NCI-H524 treated with DMSO at 0.1 percent for 48 hours (cell line): ENCODE data around the gene PLEKHA7.

Source experiments
- DNase-seq: peaks from one replicate; lab custom pipeline; 2025; lab: John Stamatoyannopoulos, UW

Gene PLEKHA7

DNA sequence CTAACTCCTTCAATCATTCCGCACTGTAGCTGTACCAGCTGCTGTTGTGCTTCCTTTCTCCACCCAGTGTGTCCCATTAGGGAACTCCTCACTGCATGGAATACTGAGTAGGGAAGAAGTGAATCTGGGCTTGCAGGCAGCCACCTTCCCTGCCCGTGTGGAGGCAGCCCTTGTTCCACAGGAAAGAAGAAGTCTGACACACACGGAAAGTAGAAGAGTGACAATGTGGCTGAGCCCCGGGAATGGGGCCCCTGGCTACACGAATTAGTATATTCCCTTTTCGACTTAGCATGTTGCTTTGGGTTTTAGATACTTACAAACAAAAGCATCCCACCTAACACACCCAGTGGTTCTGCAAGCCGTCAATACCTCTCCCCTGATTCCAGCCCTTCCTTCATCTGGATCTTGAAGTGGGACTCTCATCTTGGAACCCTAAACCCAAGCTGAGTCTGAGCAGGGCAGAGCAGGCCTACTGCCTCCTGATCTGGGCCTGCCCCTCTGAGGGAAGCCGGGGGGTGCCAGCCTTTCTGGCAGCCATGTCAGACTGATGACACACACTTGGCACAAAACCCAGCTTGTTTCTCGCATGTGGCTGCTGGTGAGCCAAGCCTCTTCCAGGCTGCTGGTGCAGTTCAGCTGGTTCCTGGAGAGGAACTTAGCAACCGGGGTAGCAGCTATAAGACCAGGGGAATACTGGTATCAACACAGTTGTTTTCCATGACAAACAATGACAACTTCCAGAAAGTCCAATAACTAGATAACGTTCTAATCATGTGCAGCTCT, 204.1 kb downstream of the PLEKHA7 start:
- no peak for DNase-seq

DNA sequence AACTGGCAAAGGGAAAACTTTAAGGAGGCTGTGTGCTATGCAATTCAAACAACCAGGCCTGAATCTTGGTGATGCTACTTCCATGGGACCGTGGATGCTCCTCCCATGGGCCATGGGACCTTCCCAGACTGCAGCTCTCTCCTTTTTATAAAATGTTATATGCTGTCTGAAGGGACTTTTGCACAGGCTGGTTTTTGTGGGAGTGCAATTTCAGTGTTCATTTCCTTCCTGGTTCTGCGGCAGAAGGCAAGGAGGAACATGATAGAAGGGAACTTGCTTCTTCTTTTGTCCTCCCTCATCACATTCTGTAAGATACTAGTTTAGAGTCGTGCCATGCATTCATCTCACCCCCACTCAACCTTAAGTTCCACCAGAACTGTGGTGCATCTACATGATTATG, 206.9 kb downstream of the PLEKHA7 start:
- DNase-seq = no peak

DNA sequence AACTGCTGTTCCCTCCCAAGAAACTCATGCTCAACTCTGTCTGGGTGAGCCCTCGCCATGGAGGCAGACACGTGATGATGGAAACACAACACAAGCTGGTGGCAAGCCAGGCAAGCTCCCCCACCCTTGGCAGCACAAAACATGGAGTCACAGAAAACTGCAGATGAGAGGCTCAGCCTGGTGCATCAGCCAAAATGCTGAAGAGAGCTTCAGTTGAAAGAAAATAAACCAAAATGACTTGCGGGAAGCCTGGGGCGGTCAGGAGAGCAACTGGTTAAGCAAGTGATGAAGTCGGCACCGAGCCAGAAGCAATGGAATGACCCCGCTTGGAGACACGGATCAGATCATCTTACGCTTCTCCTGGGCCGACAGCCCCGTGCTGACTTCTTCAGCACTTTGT, 207.4 kb downstream of the PLEKHA7 start:
- no peak for DNase-seq

DNA sequence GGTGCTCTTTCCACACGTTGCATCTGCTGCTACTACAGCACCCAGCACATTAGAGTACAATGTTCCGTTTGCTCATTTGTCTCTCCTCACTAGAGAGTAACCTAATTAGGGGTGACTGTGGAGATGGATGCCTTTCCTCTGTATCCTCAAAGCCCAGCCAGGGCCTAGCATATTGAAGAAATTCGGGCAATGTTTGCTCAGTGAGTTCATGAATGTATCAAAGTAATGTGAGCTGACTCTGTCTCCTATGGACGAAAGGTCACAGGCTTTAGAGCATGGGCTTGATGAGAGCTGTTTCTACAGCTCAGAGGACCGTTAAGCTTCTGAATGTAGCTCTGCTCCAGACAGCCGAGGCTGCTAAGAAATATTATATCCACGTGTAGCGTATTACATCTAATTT, 208.3 kb downstream of the PLEKHA7 start:
- no peak for DNase-seq

DNA sequence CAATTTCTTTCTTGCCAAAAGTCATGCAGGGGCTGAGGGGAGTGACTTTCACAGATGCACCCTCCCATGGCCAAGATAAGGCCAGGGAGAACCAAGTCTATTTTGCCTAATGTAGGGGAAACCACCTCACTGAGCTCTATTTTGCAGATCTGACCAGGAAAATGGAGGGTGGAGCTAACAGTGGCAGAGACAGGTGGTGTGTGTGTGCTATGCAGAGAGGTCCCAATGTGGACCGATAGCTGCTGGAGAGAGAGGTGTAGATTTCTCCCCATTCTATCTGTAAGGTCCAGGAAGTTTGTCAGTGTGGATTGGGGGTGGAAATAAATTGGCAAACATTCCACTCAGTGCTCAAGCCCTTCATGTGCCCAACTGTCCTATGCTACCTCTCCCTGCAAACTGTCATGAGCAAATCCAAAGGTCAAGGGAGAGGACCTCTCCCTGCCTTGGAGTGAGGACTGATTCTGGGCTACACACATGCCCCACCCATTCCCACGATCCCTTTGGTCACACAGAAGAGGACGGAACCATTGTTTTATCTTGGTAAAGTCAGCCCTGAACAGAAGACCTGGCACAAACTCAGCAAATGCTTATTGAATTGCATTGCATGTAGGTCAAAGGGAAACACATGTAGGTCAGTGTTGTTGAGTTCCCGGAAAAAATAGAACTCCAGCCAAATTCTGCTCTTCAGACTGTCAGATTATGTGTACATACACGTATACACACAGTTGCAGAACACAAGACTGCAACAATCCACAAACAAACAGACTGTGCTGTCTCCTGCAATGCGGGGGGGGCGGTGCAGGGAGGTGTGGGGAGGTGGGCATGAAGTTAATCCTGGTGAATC, 209.9 kb downstream of the PLEKHA7 start:
- no peak for DNase-seq

DNA sequence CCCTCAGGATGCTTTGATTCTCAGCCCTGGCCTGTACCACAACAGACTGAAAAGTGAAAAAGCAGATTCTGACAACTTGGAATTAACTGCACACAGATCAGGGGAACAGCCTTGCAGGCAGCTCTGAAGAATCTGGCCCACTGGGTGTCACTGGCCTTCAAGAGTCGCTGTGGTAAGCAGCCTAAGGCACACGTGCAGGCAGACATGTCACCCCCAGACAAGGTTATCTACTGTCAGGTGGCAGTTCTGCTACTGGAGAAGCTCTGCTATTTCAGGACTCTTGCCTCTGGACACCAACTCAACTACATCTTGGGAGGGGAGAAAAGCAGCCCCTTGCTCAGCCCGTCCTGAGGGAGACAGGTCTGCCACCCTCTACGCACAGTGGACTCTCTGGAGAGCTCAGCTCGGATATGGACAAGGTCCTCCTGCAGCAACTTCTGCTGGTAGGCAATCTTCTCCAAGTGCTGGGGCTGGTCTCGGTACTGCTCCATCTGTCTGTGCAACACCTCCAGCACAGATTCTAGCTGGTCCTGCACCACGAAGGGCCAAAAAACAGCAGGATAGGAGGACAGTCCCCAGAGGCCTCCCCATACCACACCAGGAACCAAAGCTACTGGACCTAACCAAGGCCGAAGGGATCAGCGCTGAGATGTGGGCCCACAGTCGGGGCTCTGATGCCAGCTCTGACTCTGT, 212.8 kb downstream of the PLEKHA7 start:
- no peak for DNase-seq

DNA sequence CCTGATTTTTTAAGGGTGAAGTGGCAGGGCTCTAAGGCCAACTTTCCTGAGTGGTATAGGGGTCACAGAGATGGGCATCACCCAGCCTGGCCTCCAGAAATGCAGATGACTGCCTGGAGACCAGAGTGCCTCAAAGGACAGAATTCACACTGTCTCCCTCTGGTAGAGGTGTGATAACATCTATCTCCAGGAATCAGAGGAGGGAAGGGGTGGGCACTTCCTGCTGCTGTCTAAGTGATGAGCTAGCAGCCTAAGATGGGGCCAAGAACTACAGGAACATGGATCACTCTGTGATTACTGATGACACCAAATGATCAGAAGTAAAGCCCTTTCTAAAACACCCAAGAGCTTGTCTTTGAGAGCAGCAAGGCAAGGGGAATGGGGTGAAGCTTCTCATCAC, 213.8 kb downstream of the PLEKHA7 start:
- DNase-seq = no peak

DNA sequence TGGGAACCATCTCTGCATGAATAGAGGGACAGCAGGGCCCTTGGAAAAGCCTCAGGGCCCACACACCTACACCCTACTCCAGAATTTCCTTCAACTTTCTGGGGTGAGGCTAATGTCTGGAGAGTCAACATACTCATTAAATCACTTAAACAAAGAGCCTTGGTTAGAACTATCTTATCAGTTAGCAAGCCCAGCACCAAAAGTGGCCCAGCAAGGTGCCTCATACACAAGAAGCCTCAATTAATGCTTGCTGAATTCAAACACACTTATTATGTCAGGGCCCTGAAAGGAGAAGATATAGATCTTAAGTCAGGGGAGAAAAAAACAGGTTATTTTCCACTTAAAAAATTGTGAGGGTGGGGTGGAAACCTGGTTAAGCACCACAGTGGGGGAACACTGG, 214.3 kb downstream of the PLEKHA7 start:
- no peak for DNase-seq

DNA sequence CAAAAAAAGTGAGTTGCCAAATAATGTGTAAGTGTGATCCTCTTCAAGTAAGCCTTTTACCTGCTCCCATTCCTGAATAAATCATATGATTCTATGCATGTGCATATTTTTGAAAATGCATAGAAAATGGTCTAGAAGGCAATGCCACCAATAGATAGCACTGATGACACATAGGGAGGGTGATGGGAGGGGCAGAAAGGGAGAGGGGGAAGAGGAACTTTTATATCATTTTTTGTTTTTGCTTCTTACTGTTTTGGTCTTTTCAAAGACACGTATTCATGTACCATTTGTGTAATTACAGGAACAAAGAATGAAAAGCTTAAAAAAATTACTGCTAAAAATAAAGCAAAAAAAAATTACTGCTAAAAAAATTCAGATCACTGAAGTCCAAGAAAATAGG, 215.0 kb downstream of the PLEKHA7 start:
- no peak for DNase-seq

DNA sequence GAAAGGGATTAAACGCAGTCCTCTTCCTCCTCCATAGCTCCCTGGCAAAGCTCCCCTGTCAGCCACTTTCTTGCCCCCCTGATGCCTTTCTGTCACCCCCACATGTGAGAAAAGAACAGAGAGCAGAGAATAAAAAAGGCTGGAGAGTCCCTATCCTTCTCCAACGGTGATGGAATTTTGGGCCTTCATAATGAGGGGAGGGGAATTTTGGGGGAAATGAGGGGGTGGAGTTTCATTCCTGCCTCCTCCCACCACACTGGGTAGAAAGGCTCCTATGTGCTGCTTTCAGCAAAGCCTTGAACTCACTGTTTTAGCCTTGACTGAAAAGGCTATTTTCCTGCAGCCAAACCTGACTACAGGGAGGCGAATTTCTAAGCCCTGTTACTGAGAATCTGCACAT, 216.4 kb downstream of the PLEKHA7 start:
- DNase-seq = no peak

DNA sequence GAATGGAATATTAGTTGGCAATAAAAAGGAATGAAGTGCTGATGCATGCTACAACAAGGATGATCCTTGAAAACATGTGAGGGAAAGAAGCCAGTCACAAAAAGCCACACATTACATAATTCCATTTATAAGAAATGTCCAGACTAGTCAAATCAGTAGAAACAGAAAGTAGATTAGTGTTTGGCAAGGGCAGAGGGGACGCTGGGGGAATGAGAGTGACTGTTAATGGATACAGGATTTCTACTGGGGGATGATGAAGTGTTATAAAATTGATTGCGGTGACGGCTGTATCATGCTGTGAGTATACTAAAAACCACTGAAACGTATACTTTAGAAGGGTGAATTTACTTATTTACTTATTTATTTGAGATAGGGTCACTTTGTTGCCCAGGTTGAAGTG, 217.9 kb downstream of the PLEKHA7 start:
- no peak for DNase-seq

DNA sequence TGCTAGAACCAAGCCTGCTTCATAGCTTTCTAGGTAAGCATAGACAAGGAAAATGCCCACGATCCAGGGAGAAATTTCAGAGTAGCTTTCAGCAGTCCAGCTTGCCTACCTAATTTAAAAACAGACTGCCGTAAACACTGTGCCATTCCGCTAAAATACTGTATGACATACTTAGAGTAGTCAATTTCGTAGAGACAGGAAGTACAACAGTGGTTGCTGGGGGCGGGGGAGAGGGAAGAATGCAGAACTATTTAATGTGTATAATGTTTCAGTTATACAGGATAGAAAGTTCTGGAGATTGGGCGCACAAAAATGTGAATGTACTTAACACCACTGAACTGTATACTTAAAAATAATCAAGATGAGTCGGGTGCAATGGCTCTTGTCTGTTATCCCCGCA, 219.1 kb downstream of the PLEKHA7 start:
- no peak for DNase-seq

DNA sequence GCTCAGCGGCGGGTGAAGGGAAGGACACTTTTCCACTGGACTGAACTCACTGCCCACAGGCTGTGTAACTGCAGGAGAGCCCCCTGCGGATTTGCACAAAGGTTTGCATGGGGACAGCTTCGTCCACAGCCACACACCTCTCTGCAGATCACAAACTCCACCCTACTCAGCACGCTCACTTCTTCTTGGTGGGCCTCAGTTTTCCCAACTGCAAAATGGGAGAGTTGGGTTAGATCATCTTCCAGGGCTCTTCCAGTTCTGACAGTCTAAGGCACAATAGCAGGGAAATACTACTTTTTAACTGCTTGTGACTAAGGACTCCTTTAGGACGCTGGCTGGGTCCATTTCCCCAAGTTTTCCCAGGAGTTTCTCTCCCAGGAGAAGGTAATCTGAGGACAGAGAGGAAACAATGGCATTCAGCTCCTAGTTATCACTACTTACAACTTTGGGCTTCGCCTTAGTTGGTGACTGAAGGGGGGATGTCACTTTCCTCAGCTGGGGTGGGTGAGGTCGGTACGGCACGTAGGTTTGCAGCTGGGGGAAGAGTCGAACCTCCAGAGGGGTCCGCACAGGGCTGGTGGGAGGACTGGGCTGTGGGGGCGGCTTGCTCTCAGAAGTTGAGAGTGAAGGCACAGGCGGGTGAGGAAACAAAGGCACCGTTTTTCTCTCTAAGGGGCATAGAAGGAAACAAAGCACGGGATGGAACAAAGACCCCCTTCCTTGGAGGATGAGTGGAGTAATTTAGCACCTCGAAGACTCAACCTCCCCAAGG, 220.0 kb downstream of the PLEKHA7 start:
- DNase-seq = no peak

DNA sequence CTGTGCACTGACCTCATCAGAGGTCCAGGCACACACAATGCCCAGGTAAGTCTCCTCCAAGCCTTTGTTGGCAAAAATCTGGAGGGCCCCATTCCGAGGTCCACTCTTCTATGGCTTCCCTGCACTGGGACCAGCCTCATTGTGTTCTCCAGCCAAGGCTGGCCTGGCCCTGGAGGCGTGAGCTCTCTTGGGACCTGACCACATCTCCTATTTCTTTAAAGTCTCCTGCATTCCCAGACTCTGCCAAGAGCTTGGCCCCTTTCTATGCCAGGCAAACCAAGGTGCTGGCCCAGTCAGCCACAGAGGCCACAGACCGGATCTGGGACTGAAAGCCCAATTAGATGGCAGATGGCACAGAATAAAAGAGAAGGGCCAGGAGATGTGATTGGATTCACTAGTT, 220.7 kb downstream of the PLEKHA7 start:
- no peak for DNase-seq

DNA sequence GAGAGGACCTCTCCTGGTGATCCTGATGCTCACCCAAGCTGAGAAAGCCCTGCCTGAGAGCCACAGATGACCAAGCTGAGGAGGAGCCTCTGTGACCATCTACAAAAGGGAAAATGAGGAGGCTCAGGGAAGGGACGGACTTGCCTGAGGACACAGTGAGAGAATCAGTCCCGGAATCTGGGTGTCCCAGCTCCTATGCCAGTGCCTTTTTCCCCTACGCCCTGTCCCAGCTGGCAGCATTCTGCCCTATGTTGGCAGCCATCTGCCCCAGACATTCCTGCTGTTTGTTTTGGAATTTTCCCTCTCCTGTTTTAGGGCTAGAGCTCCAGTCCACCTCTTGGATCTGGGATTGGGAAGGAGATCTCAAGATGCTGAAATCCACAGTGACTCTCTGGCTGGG, 221.2 kb downstream of the PLEKHA7 start:
- no peak for DNase-seq

DNA sequence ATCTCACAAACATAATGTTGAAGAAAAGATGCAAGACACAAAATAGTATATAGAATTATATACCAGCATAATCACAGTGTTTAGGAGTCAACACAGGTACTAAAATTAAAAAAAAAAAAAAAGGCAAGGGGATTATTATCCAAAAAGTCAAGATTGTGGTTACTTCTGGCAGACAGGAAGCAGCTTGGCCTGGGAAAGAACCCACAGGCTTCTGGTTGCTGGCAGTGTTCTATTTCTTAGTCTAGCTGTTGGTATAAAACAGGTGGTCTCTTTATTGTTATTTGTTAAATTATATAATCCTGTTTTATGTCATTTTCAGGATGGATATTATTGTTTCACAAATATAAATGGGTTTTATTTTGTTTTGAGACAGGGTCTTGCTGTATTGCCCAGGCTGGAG, 221.8 kb downstream of the PLEKHA7 start:
- no peak for DNase-seq

DNA sequence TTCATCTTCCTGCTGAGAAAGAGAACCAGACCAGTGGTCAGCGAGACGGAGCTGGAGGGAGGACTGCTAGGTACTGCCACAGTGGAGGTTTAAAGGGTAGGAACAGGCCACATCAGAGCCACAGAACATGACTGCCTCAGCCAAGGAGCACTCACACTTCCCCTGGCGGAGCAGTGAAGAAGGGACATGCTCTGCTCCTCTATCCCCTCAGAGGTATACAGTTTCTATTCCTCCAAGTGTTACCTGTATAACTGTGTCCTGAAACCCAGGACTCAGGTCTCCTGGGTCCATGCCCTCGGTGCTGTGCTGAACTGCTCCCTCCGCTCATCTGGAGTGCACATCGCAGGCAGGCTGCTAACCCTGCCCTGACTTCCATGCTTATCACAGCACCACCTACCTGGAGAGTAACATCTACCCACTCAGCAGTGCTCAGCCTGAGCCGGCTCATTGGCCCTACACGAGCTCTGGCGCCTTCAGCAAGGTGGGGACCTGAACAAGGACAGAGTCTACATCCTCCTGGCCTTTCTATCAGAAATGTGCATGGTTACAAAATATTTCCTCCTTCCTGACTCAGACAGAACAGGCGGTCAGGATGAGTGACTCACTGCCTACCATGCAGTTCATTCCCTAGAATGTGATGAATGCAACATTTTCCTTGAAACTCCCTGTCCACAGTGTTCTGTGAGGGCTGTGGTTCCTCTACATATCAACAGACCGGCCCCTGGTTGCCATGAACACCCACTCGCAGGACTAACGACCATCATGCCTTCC, 222.8 kb downstream of the PLEKHA7 start:
- DNase-seq = no peak

DNA sequence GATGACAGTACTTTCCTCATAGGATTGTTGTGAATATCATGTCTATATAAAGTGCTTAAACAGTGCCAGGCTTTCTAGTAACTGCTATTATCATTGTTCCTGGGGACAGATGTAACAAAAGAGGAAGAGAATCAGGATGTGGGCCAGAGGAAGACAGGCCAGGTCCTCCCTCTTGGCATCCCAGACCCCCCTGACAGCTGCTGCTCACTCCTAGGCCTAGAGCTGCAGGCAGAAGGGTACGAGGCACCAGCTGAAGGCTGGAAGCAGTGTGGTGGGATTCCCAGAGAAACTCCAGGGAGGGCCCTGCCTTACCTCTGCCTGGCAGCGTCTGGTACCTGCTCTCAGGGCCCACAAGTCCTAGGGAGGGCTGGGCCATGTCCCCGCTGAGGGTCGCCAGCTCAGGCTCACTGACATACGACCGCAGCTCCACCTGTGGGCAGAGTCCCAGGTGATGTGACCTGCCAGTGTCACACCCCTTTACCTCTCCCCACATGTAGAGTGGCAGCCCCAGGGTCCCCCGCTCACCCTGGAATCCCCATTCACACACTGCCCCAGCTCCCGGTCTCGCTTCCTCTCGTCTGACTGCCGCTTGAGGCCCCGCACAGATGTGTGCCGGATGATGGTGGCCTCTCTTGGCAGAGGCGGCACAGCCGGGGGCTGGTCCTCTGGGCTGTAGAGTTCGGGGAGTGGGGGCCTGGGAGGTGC, 223.6 kb downstream of the PLEKHA7 start:
- no peak for DNase-seq

DNA sequence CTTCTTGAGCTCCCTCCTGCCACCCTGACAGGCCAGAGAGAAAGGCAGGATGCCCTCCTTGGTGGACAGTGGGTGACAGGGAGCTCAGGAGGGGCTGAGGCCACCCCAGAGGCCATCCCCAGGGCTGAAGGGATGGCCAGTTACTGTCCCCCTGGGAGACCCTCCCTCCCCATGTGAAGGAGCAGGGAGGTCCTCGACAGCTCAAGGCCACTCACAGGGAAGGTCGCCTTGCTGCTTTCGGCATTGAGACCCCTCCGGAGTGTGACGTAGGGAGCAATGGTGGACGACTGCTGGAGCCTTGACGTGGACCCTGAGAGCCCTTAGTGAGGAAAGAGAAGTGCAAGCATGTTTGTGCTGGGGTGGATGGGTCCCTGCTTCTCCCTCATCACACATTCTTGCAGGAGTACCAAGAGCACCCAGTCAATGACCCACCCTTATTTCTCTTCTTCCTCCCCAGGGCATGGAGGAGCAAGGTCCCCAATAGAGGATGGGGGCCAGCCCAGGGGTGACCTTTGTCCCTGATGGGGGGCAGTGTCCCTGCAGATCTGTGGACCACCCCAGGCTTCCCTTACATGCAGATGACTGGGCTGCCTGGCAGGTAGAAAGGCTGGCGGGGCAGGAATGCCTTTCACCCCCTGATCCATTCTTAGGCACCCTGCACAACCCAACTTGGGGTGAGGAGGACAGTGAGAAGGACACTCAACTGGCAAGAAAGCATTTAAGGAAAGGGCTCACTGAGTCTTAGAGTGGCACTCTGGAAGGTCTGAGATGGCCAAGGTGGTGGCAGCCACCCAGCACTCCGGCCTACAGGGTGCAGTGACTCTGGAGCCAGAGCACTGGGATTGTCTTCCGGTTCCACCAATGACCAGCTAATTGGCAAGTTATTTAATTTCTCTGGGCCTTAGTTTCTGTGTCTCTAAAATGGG, 224.4 kb downstream of the PLEKHA7 start:
- no peak for DNase-seq

DNA sequence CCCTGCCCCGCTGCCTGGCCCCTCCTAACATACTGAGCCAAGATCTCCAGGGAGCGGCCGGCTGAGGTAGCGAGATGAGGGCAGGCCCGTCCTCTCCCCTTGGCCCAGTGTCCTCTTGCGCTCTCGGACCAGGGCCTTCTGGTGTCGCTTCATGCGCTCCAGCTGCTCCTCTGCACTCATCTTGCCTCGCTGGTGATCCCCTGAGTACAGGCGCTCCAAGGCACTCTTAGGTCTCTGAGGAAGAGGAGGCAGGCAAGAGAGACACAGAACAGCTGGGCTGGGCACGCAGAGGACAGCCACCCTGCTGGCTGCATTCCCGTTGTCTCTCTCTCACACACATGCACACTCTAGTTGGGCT, 225.2 kb downstream of the PLEKHA7 start:
- DNase-seq = no peak
